Measurements from ENCODE around the gene HDDC3. TPM values are rescaled to one million over a fixed set of nuclear protein-coding genes. Genes with fewer than 3 reads are reported as not detected.

HDDC3 gene
- total RNA-seq, 1 experiment from 2014 or later, result 5.3 TPM

DNA sequence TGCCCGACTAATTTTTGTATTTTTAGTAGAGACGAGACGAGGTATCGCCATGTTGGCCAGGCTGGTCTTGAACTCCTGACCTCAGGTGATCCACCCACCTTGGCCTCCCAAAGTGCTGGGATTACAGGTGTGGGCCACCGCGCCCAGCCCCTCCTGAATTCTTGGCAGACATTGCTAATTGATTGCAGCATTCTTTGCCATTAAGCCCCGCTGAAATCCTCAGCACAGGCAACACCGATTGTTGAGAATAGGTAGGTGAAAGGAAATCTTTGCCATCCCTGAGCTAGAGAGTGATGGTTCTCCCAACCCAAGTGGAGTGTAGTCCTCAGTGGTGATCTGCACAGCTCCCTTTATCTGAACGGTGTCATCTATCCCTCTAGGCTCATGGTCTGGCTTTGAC is 27.6 kb downstream of the HDDC3 start:
- POLR2A ChIA-PET, result no interaction called here

DNA sequence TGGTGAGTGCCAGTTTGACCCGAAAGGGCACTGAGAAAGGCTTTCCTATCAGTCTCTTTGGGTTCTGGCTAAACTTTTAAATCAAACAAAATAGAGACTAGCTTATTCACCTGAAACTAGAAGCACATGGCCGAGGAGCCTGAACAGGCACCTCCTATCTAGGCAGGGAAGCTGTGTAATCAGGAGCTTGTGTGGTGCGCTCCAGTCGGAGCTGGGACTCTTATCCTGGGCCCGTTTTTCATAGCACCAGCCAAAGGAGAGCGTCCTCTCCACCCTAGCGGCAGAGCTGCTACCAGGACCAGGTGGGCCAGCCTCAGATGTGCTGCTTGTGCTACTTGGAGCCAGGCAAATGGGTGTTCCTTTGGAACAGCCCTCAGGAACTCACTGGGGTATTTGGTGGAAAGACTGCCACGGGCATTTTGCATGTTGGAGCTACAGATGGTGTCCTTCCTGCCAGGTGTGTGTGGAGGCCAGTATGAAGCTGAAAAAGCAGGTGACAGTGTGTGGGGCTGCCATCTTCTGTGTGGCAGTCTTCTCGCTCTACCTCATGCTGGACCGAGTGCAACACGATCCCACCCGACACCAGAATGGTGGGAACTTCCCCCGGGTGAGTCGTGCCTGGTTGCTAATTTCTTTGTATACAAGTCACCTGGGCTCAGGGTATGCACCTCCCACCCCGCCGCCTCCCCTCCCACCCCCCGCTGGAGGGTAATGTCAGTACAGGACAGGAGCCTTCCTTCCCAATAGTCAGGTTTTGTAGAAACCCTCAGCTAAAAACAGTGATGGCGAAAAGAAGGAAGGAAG is 28.4 kb downstream of the HDDC3 start:
- ChIA-PET CTCF (interaction anchor here (3.1 kb wide), 1 partner anchor 28 kb away, joined by 16 read pairs; the partner anchor contains the start of gene HDDC3), POLR2A (no interaction called here)
- ATAC-seq (no peak), DNase-seq (ENCODE audit: low read depth, low spot score) (no peak)
- 0 out of 2 replicates have a peak, but pooled peaks cover 5% of the 10 kb centered on the region for H3K36me3 ChIP-seq (ENCODE audit: control insufficient read depth, insufficient read depth, low read length)
- no TSS peak for BruUV-seq (replicated peaks)
- no peak for TF ChIP-seq REST (IDR thresholded peaks at IDR 0.05; ENCODE audit: insufficient read depth in 1 of 2, low read depth in 2 of 2, low read length in 1 of 2)
- no peak; the same call in 1 of the 2 replicates for TF ChIP-seq CTCF (IDR thresholded peaks at IDR 0.05)
- no peak for TF ChIP-seq POLR2AphosphoS5 (IDR thresholded peaks at IDR 0.05; ENCODE audit: low read depth, low read length)
- no peak for TF ChIP-seq SIN3A (IDR thresholded peaks at IDR 0.05; ENCODE audit: borderline replicate concordance, insufficient read depth, low read depth, low read length)
- TF ChIP-seq TCF7L2 (IDR thresholded peaks at IDR 0.05; ENCODE audit: low read depth, low read length), result no peak
- no peaks in the 10 kb centered on the region for H3K27me3 ChIP-seq (ENCODE audit: control insufficient read depth, insufficient read depth, low read length)
- peak overlapping the region; percentile 72 for H3K27ac ChIP-seq (ENCODE audit: low read length)
- H3K4me1 ChIP-seq (ENCODE audit: control insufficient read depth, insufficient read depth, low read length), result peaks cover 12% of the 10 kb centered on the region
- H3K9me3 ChIP-seq (ENCODE audit: control insufficient read depth, insufficient read depth, low read depth, low read length), result no peaks in the 10 kb centered on the region
- peak overlapping the region; percentile 70 to 77 for H3K4me3 ChIP-seq (ENCODE audit: low read depth in 2 of 2, low read length in 2 of 2)
- in situ Hi-C loops (cut with HindIII; ENCODE audit: low pct_unique_long_range_greater_than_20kb, low sequenced_read_pairs) (no loop called here), intact Hi-C loops (cut with micrococcal nuclease; ENCODE audit: unreplicated experiment) (no loop called here)

More for the DNA sequence above, 27.6 kb downstream of the HDDC3 start:
- intact Hi-C loops (cut with micrococcal nuclease; ENCODE audit: unreplicated experiment), result no loop called here
- DNase-seq (ENCODE audit: low read depth, low spot score), result no peak
- in situ Hi-C loops (cut with HindIII; ENCODE audit: low pct_unique_long_range_greater_than_20kb, low sequenced_read_pairs), result no loop called here
- Histone ChIP-seq H3K27ac (ENCODE audit: low read length) (no peak overlapping the region), H3K4me1 (ENCODE audit: control insufficient read depth, insufficient read depth, low read length) (peaks cover 12% of the 10 kb centered on the region), H3K9me3 (ENCODE audit: control insufficient read depth, insufficient read depth, low read depth, low read length) (no peaks in the 10 kb centered on the region), H3K27me3 (ENCODE audit: control insufficient read depth, insufficient read depth, low read length) (no peaks in the 10 kb centered on the region), H3K4me3 (ENCODE audit: low read depth in 2 of 2, low read length in 2 of 2) (no peak overlapping the region), H3K36me3 (ENCODE audit: control insufficient read depth, insufficient read depth, low read length) (0 out of 2 replicates have a peak, but pooled peaks cover 5% of the 10 kb centered on the region)
- TF ChIP-seq SIN3A (IDR thresholded peaks at IDR 0.05; ENCODE audit: borderline replicate concordance, insufficient read depth, low read depth, low read length), result no peak
- TF ChIP-seq CTCF (IDR thresholded peaks at IDR 0.05), result no peak
- TF ChIP-seq TCF7L2 (IDR thresholded peaks at IDR 0.05; ENCODE audit: low read depth, low read length), result no peak
- no peak for TF ChIP-seq POLR2AphosphoS5 (IDR thresholded peaks at IDR 0.05; ENCODE audit: low read depth, low read length)
- CTCF ChIA-PET, result no interaction called here
- BruUV-seq (replicated peaks), result no TSS peak
- no peak for ATAC-seq
